IPS DF 19.7 (cell line): ENCODE data around the gene TPPP2.

ENCODE experiments used
- DNase-seq: peaks from one replicate; pipeline ENCODE4 v3.0.0-alpha.2; 2013; ENCODE audit warnings: low read depth, low spot score

The TPPP2 gene

DNA sequence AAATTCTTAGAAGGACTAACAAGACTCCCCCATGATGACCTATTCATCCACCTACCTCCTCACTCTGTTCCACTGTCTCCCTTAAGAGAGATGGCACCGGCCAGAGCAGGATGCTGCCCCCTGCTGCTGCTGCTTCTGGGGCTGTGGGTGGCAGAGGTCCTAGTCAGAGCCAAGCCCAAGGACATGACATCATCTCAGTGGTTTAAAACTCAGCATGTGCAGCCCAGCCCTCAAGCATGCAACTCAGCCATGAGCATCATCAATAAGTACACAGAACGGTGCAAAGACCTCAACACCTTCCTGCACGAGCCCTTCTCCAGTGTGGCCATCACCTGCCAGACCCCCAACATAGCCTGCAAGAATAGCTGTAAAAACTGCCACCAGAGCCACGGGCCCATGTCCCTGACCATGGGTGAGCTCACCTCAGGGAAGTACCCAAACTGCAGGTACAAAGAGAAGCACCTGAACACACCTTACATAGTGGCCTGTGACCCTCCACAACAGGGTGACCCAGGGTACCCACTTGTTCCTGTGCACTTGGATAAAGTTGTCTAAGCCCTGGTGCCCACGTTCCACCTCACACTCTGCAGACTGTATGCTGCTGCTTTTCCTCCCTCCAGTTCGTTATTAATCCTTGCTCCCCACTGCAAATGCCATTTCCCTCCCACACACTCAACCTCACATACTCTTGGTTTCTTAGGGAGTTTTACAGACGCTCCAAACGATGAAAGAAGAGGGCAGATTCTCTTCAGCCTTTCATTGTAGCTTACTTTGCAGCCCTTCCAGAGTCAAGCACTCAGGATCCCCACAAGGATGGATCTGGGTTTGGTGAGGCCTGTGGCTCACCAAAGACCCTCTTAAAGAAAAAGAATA lies 28.0 kb downstream of the TPPP2 start, which contains the start of gene RNASE8:
Gene RNASE8, plus strand, starts transcription at position 20 of the 873 bp plus-strand sequence. Its CDS starts 71 bp downstream, at position 91.
- DNase-seq, result no peak

DNA sequence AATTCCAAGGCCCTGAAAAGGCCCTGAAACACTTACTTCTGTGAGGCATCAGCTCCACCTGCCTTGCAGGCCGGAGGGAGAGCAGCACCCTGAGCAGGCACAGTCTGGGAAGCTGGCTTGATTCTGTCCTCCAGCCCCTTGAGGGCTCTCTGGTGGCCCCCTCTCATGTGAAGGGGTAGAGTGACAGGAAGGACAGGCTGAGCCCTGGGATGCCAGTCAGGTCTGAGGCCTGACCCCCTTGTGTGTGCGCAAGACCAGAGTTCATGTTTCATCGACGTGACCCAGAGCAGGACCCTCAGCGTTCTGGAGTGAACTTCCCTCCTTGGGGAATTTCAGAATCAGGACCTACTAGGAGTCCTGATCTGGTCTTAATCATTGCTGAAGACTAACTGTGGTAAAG lies 28.9 kb downstream of the TPPP2 start:
- DNase-seq, result no peak

DNA sequence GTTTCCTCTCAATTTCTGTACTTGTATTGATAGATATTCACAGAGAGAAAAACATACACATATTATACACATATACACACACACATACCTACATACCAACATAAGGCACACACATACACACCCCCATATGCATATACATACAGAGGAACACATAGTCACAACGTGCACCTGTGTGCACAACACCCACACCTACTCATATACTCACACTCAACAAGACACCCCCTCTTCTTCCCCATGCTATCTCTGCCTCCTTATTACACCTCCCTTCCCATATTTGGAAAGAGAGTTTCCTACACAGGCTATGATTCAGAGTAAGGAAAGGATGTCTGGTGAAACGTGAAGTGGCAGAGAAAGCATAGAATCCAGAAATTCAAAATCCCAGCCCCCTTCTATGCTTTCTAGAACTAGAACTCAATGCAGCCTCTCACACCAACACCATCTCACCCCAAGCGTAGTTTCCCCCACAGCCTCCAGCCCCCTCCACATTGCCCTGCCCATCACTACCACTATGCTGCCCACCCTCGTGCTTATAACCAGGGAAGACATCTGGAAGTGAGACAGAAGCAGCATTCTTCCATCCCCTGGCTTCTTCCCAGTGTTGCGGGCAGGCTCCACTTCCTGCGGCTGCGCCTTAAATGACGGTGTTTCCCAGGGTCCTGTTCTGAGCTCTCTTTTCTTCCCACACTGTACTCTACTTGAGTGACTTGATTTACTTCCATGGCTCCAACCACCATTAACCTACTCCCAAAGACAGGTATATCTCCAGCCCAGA lies 30.0 kb downstream of the TPPP2 start:
- no peak for DNase-seq

DNA sequence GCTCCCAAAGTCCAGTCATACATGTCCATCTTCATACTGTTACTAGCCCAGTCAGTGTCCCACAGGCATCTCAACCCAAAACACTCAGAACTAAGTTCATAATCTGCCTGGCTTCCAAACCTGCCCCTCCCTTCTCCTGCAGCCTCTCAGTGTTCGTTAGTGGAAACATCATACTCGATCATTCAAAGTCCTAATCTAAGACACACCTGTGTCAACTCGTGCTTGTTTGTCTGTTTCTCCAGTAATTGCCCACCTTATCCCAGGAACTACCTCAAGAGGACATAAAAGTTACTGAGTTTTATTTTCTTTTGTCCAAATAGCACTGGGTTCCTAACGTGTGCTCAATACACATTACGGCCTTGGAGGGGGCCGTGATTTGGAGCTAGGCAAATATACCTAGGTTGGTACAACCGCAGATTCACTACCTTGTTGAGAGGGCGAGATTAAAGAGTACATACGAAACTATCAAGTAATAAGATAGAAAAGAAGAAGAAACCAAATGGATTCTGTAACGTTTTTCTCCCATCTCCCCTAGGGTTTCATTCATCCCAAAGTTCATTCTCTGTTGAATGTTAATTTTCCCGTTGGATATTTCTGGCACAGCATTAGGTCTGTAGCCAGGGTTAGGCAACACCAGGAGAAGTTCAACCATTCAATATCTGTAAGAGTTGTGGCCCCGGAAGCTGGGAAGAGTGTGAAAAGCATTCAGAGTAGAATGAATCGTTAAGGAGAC lies 30.8 kb downstream of the TPPP2 start:
- DNase-seq, result no peak

DNA sequence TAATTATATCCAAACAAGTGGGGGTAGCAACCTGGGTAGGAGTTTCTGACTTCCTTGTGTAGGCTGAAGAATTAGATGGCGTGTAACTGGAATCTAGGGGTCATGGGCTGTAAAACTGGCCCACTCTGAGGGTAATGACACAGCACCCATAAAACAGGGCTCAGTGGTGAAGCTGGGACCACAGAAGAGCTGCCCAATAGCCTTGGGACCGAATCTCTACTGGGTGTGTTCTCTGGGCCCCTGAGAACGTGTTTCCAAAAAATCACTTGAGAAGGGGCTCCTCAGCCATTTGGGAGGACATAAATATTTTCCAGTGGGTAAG lies 31.3 kb downstream of the TPPP2 start:
- DNase-seq, result no peak

DNA sequence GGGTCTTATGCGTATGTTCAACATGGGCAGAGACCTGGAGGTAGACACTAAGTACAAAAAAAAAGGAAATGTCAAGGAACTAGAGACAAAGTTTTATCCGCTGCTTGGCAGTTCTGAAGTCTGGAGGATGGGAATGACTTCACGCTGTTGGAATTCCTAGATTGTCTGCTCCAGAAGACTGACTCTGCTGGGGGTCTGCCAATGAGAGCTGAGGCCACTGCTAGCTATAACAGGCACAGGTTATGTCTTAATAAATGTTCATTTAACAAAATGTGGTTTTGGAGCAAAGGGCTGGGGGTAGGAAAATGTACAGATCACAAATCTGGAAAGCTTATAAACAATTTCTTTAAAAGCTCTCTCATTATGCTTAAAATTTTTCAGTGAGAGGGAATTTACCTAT lies 33.5 kb downstream of the TPPP2 start:
- no peak for DNase-seq

DNA sequence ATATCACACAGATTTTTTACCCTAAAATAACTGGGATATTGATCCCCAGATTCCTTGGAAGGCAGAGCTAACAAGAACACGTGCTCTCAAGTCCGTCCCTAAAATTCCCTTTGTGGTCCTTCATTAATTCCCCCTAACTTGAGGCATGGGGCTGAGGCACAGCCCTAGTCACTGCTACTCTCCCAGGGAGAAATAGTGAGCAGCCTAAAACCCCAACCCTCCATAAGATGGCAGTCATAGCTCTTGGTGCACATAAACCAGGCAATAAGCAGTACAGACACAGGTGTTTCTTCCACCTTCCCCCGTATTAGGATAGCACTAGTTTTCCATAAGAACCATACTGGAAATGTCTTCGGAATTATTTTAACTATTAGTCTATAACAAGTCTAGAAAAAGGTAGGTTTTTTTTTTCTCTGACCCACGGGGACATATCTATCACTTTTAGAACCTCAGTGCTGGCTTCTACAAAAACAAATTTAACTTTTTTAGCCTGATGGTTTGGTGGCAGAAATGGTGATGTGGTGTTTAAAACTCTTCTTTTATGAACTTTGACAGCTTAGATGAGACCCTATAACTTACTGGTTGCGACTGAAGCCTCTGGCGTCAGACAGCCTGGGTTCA lies 37.0 kb downstream of the TPPP2 start:
- no peak for DNase-seq

DNA sequence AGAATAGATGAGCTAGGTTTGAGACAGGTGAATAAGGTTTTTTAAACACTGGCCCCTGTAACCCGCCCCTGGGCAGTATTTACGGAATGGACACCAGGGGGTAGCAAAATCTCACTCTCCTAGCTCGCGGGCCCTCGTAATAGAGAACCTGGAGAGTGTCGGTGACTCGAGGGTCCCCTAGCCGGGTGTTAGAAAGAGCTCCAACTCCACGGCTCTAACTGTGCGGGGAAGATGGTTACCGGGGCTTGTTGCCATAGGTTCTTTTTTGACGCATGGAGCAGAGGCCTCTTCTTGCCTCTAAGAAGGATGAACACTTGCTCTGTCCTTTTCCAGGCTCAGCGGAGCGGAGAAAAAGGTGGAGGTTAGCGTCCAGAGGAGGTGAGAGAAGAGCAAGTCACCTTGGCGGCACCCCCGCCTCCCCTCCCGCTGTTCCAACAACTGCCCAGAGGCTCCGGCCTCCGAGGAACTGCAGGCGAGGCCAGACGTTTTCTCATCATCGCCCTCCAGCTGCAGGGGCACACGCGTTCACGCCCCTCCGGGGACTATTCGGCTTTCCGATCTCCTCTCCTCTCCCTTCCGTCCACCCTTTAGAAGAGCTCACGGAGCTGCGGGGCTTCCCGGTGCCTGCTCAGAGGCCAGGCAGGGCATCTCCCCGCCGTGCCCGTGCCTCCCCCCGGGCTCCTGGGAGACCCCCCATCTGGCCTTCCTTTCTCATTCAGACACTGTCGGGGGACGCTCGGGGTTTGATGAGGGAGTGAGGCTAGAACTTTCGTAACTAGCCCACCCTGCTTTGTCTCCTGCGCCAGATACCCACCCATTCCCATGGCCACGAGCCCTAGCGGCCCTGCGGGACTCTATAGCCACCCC lies 38.7 kb downstream of the TPPP2 start:
- DNase-seq, result no peak

DNA sequence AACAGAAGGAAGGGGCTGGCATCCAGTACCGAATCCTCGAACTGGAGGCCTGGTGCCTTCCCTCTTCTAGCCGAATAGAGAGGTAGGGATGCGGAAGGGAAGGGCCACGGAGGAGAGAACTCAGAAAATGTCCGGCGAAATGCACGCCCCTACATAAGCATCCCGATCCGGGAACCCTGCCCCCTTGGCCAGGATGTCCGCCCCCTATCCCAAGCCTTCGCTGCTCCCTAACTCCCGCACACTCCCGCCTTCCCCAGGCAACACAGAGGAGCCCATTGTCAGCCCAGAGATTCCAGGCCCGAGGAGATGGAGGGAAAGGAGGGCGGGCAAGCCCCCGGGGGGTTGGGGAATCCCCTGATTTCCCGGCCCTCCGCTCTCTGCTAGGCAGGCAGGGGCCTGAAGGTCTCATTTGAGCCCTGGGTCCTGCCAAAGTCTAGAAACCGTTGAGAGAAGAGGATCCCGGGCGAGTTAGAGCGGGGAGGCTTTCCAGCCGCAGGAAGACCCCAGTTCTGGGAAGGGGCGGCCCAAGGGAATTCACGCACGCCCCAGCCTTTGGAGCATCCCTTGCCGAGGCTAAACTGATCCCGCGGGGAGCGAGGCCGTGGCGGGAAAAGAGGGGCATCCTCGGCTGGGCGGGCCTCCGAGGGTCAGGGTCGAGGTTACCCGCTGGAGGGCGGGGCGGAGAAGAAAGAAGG lies 39.5 kb downstream of the TPPP2 start:
- DNase-seq, result no peak

DNA sequence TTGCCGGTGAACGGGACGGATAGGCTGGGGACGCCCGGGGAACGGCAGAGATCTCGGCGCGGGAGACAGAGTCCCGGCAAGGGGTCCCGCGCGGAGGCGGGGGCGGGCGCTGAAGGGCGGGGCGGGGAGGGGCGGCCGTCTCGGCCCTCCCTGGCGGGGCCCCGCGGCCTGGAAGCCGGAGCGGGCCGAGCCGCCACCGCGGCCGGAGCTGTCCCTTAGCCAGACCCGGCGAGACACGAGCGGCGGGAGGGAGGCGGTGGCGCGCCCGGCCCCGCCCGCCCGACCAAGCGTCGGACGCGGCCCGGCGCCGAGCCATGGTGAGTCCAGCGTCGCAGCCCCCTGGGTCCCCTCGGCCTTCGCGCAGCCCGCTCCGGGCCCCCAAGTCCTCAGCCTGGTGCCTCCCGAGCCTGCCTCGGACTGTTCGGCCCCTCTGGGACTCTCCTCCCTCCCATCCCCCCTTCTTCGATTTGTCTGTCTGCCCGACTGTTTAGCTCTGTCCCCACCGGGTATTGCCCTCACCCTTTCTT lies 40.1 kb downstream of the TPPP2 start, which contains the start of gene ARHGEF40:
Gene ARHGEF40, plus strand, starts transcription at position 222 of the 527 bp plus-strand sequence. Its CDS starts 93 bp downstream, at position 315.
- no peak for DNase-seq

DNA sequence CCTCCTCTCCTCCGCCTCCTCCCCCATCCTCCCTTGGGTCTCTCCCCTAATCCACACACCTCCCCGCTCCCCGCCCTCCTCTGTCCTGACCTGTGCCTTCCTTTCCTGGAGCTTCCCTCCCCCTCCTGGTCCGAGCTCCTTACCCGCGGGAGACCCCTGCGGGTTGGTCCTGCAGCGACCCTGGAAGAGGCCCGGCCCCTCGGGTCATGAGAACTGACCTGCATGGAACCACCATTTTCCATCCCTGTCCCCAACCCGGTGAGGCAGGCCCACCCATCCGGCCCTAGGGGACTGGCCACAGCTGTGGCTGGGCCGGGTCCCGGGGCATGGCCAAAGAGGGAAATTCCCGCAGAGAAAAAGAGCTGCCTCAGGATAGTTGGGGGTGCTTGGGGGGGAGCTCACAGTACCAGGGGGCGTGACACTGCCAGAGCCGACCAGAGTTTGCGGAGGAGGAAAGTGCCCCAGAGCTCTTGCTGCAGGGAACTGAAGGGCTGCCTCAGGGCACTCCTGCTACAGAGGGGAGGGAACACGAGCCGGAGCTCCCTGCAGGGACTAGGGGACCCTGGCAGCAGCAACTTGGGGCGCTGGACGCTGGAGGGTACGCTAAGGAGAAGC lies 40.7 kb downstream of the TPPP2 start:
- DNase-seq, result no peak

DNA sequence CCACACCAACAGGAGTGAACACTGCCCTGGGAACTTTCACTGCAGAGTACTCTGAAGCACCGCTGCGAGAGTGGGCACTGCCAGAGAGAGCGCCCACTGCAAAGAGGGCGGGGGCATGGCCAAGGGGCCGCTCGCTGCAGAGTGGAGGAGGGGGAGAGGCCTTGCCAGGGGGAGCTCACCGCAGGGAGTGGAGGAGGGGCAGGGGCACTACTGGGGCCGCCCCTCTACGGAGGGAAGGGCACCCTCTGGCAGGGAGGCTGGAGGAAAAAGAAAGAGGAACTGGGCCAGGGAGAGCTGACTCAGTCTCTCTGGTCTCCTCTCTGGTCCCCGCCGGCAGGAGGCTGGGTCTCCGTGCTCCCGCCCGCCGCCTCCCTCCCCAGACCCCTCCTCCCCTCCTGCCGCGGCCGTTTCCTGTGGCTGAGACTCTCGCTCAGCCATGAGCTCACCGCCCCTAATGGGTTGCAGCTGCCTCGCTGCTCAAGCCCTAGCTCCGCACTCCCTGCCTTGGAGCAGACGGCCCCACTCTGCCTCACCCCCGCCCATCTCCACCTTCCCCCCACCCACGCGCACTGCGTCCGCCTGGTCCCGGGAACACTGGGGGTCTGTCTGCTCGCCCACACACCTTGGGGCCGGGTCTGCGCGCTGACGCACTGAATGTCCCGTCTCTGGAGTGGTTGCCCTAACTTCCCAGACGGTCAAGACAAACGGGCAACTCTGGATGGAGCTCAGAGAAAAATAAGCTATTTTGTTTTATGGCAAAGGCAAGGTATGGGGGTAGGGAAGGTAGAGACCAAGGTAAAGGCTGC lies 41.4 kb downstream of the TPPP2 start:
- no peak for DNase-seq

DNA sequence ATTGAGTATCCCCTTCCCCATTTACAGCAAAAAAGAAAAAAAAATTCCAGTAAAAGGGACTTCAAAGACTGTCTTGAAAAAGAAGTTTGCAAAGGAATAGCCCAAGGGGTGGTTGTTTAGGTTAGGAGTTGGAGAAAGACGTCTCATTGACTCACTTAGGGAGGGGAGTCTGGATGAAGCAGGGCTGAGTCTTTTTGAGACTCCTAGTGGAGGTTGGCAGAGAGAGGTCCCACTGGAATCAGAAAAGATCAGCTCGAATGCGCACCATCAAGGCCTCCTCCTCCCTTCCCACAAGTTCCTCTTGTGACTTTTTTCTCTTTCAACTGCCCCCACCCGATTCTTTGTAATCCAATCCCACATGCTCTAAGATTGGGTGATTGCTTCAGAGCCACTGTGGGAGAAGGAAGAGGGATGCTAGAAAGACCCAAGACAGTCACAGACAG lies 42.0 kb downstream of the TPPP2 start:
- no peak for DNase-seq

DNA sequence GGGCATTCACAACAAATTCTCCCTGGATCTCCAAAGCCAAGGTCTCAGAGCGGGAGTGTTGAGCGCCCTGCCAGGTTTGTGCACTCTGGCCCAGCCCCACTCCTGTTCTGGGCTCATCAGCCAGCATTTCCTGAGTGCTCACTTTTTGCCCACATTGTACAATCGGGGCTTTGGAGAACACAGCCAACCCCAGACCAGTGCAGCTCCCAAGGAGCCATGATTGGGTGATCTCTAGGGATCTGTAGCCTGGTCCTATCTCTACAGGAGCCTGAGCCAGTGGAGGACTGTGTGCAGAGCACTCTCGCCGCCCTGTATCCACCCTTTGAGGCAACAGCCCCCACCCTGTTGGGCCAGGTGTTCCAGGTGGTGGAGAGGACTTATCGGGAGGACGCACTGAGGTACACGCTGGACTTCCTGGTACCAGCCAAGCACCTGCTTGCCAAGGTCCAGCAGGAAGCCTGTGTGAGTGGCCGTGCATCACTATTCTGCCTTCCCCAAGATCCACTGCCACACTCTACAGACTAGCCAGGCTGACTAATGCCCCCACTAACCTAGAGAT lies 42.8 kb downstream of the TPPP2 start:
- DNase-seq, result no peak

DNA sequence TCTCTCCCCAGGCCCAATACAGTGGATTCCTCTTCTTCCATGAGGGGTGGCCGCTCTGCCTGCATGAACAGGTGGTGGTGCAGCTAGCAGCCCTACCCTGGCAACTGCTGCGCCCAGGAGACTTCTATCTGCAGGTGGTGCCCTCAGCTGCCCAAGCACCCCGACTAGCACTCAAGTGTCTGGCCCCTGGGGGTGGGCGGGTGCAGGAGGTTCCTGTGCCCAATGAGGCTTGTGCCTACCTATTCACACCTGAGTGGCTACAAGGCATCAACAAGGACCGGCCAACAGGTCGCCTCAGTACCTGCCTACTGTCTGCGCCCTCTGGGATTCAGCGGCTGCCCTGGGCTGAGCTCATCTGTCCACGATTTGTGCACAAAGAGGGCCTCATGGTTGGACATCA lies 43.9 kb downstream of the TPPP2 start:
- DNase-seq, result no peak

DNA sequence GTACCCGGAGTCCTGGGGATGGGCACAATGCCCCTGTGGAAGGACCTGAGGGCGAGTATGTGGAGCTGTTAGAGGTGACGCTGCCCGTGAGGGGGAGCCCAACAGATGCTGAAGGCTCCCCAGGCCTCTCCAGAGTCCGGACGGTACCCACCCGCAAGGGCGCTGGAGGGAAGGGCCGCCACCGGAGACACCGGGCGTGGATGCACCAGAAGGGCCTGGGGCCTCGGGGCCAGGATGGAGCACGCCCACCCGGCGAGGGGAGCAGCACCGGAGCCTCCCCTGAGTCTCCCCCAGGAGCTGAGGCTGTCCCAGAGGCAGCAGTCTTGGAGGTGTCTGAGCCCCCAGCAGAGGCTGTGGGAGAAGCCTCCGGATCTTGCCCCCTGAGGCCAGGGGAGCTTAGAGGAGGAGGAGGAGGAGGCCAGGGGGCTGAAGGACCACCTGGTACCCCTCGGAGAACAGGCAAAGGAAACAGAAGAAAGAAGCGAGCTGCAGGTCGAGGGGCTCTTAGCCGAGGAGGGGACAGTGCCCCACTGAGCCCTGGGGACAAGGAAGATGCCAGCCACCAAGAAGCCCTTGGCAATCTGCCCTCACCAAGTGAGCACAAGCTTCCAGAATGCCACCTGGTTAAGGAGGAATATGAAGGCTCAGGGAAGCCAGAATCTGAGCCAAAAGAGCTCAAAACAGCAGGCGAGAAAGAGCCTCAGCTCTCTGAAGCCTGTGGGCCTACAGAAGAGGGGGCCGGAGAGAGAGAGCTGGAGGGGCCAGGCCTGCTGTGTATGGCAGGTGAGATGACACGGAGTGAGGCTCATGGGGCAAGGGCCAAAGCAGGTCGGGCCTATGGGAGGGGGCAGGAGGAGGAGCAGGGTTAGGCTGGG lies 44.6 kb downstream of the TPPP2 start:
- DNase-seq, result no peak
